ENCODE measurements around the gene TLE4. TPM values are rescaled to one million over a fixed set of nuclear protein-coding genes. Genes with fewer than 3 reads are reported as not detected.

TLE4 gene
- total RNA-seq, 4 donors from 2014 or later: 26.1 to 85.0 (median 43.0) TPM

GRCh38 chr9:79673614-79674013 is 101.8 kb downstream of the TLE4 start:
- DNase-seq: no peak
- Histone ChIP-seq H3K27ac (no peak overlapping the region), H3K4me1 (no peaks in the 10 kb centered on the region), H3K27me3 (no peaks in the 10 kb centered on the region), H3K9me3 (no peaks in the 10 kb centered on the region), H3K36me3 (no peaks in the 10 kb centered on the region), H3K4me3 (no peak overlapping the region)
- TF ChIP-seq CTCF (IDR thresholded peaks at IDR 0.05): no peak
- TF ChIP-seq POLR2A (IDR thresholded peaks at IDR 0.05): no peak

GRCh38 chr9:79674052-79674777 is 102.5 kb downstream of the TLE4 start:
- Histone ChIP-seq H3K36me3 (no peaks in the 10 kb centered on the region), H3K27ac (no peak overlapping the region), H3K4me1 (no peaks in the 10 kb centered on the region), H3K4me3 (no peak overlapping the region), H3K9me3 (no peaks in the 10 kb centered on the region), H3K27me3 (no peaks in the 10 kb centered on the region)
- no peak for DNase-seq
- TF ChIP-seq POLR2A (IDR thresholded peaks at IDR 0.05): no peak
- no peak for TF ChIP-seq CTCF (IDR thresholded peaks at IDR 0.05)

GRCh38 chr9:79681576-79681975 is 109.8 kb downstream of the TLE4 start:
- Histone ChIP-seq H3K27ac (no peak overlapping the region), H3K9me3 (no peaks in the 10 kb centered on the region), H3K36me3 (no peaks in the 10 kb centered on the region), H3K4me3 (no peak overlapping the region), H3K27me3 (no peaks in the 10 kb centered on the region), H3K4me1 (no peaks in the 10 kb centered on the region)
- TF ChIP-seq CTCF (IDR thresholded peaks at IDR 0.05) (no peak), POLR2A (IDR thresholded peaks at IDR 0.05) (no peak)
- no peak for DNase-seq

GRCh38 chr9:79682076-79682736 is 110.4 kb downstream of the TLE4 start:
- no peaks in the 10 kb centered on the region for H3K27me3 ChIP-seq
- no peak overlapping the region for H3K4me3 ChIP-seq
- H3K36me3 ChIP-seq: no peaks in the 10 kb centered on the region
- no peak for DNase-seq
- no peak for TF ChIP-seq POLR2A (IDR thresholded peaks at IDR 0.05)
- no peak for TF ChIP-seq CTCF (IDR thresholded peaks at IDR 0.05)
- no peaks in the 10 kb centered on the region for H3K4me1 ChIP-seq
- no peak overlapping the region for H3K27ac ChIP-seq
- no peaks in the 10 kb centered on the region for H3K9me3 ChIP-seq

- Histone ChIP-seq H3K27me3 (no peaks in the 10 kb centered on the region), H3K9me3 (no peaks in the 10 kb centered on the region), H3K4me1 (no peaks in the 10 kb centered on the region), H3K27ac (no peak overlapping the region), H3K4me3 (no peak overlapping the region), H3K36me3 (no peaks in the 10 kb centered on the region)
- TF ChIP-seq CTCF (IDR thresholded peaks at IDR 0.05): no peak
- no peak for TF ChIP-seq POLR2A (IDR thresholded peaks at IDR 0.05)
- DNase-seq: no peak
Observed at GRCh38 chr9:79684059-79684458, 112.3 kb downstream of the TLE4 start.

Measured in Peyer's patch (tissue), 4 donors.